ENCODE measurements around the gene USP13. TPM values are rescaled to one million over a fixed set of nuclear protein-coding genes. Genes with fewer than 3 reads are reported as not detected.

The USP13 gene
- total RNA-seq, 1 experiment from 2014 or later: 14.8 TPM

- intact Hi-C loops (cut with micrococcal nuclease): no loop called here
- H3K27ac ChIP-seq (ENCODE audit: low read length): no peak overlapping the region
- DNase-seq (no peak), ATAC-seq (no peak)
- no peak overlapping the region for H3K4me3 ChIP-seq (ENCODE audit: low read length)
- H3K9ac ChIP-seq (ENCODE audit: low read length): no peak overlapping the region
- H4K20me1 ChIP-seq (ENCODE audit: low read length): peaks cover 5% of the 10 kb centered on the region; the same call in 1 of the 2 replicates
- TF ChIP-seq CTCF (conservative IDR thresholded peaks at IDR 0.05; ENCODE audit: low read depth, low read length): no peak
- no peak for TF ChIP-seq EZH2phosphoT487 (IDR thresholded peaks at IDR 0.05; ENCODE audit: borderline replicate concordance, low read length)
- no peak for TF ChIP-seq EZH2 (IDR thresholded peaks at IDR 0.05; ENCODE audit: low read length, unreplicated experiment)
- H3K9me3 ChIP-seq (ENCODE audit: low read length): no peaks in the 10 kb centered on the region
- H3K4me2 ChIP-seq (ENCODE audit: low read length): no peak overlapping the region
- ChIA-PET POLR2A (ENCODE audit: unreplicated experiment) (no interaction called here), CTCF (no interaction called here)
- H3F3A ChIP-seq (ENCODE audit: low read length, unreplicated experiment): no peaks in the 10 kb centered on the region
- H2AFZ ChIP-seq (ENCODE audit: low read length): no peak overlapping the region
- no peaks in the 10 kb centered on the region for H3K27me3 ChIP-seq (ENCODE audit: low read length)
- H3K36me3 ChIP-seq (ENCODE audit: low read depth, low read length): no peaks in the 10 kb centered on the region
- peaks cover 95% of the 10 kb centered on the region for H3K79me2 ChIP-seq (ENCODE audit: low read length)
- no peaks in the 10 kb centered on the region for H3K9me2 ChIP-seq (replicated peaks; ENCODE audit: low read length)
- BruUV-seq (replicated peaks): no TSS peak
- H3K4me1 ChIP-seq (ENCODE audit: insufficient read depth, low read length): no peaks in the 10 kb centered on the region
These were observed 10.3 kb downstream of the USP13 start for GRCh38 chr3:179663093-179663492.

GRCh38 chr3:179666030-179666429 lies 13.2 kb downstream of the USP13 start:
- ChIA-PET CTCF (no interaction called here), POLR2A (ENCODE audit: unreplicated experiment) (no interaction called here)
- H3K36me3 ChIP-seq (ENCODE audit: low read depth, low read length): no peaks in the 10 kb centered on the region
- no peak overlapping the region for H3K4me2 ChIP-seq (ENCODE audit: low read length)
- H3K9me3 ChIP-seq (ENCODE audit: low read length): no peaks in the 10 kb centered on the region
- TF ChIP-seq EZH2 (IDR thresholded peaks at IDR 0.05; ENCODE audit: low read length, unreplicated experiment): no peak
- no peak for TF ChIP-seq EZH2phosphoT487 (IDR thresholded peaks at IDR 0.05; ENCODE audit: borderline replicate concordance, low read length)
- no peak for TF ChIP-seq CTCF (conservative IDR thresholded peaks at IDR 0.05; ENCODE audit: low read depth, low read length)
- H3K27ac ChIP-seq (ENCODE audit: low read length): no peak overlapping the region
- H3K79me2 ChIP-seq (ENCODE audit: low read length): peaks cover 92% of the 10 kb centered on the region
- no peak overlapping the region for H3K4me3 ChIP-seq (ENCODE audit: low read length)
- no peak overlapping the region for H2AFZ ChIP-seq (ENCODE audit: low read length)
- H3K27me3 ChIP-seq (ENCODE audit: low read length): no peaks in the 10 kb centered on the region
- no TSS peak for BruUV-seq (replicated peaks)
- H3F3A ChIP-seq (ENCODE audit: low read length, unreplicated experiment): no peaks in the 10 kb centered on the region
- intact Hi-C loops (cut with micrococcal nuclease): no loop called here
- H4K20me1 ChIP-seq (ENCODE audit: low read length): peaks cover 4% of the 10 kb centered on the region; the same call in 1 of the 2 replicates
- no peak overlapping the region for H3K9ac ChIP-seq (ENCODE audit: low read length)
- H3K4me1 ChIP-seq (ENCODE audit: insufficient read depth, low read length): no peaks in the 10 kb centered on the region
- ATAC-seq: no peak
- H3K9me2 ChIP-seq (replicated peaks; ENCODE audit: low read length): no peaks in the 10 kb centered on the region
- no peak for DNase-seq

GRCh38 chr3:179666436-179667035 lies 13.7 kb downstream of the USP13 start:
- Histone ChIP-seq H3K36me3 (ENCODE audit: low read depth, low read length) (no peaks in the 10 kb centered on the region), H3K9me2 (replicated peaks; ENCODE audit: low read length) (no peaks in the 10 kb centered on the region), H2AFZ (ENCODE audit: low read length) (no peak overlapping the region), H3K4me1 (ENCODE audit: insufficient read depth, low read length) (peaks cover under 1% of the 10 kb centered on the region; the same call in 1 of the 2 replicates), H3K9ac (ENCODE audit: low read length) (no peak overlapping the region), H3K4me2 (ENCODE audit: low read length) (no peak overlapping the region), H3K27me3 (ENCODE audit: low read length) (no peaks in the 10 kb centered on the region), H3K79me2 (ENCODE audit: low read length) (peaks cover 90% of the 10 kb centered on the region), H3F3A (ENCODE audit: low read length, unreplicated experiment) (no peaks in the 10 kb centered on the region), H3K27ac (ENCODE audit: low read length) (no peak overlapping the region), H4K20me1 (ENCODE audit: low read length) (no peaks in the 10 kb centered on the region), H3K4me3 (ENCODE audit: low read length) (no peak overlapping the region), H3K9me3 (ENCODE audit: low read length) (no peaks in the 10 kb centered on the region)
- intact Hi-C loops (cut with micrococcal nuclease): no loop called here
- no TSS peak for BruUV-seq (replicated peaks)
- ChIA-PET POLR2A (ENCODE audit: unreplicated experiment) (no interaction called here), CTCF (no interaction called here)
- DNase-seq (no peak), ATAC-seq (no peak)
- no peak for TF ChIP-seq EZH2 (IDR thresholded peaks at IDR 0.05; ENCODE audit: low read length, unreplicated experiment)
- TF ChIP-seq EZH2phosphoT487 (IDR thresholded peaks at IDR 0.05; ENCODE audit: borderline replicate concordance, low read length): no peak
- TF ChIP-seq CTCF (conservative IDR thresholded peaks at IDR 0.05; ENCODE audit: low read depth, low read length): no peak

Data from PC-3 (cell line).